HepG2 (cell line): ENCODE data around the gene NRDE2. TPM values are rescaled to one million over a fixed set of nuclear protein-coding genes. Genes with fewer than 3 reads are reported as not detected.

Experiments used
- ATAC-seq: fragments of 200-7000 bp; cut with Tn5 transposase; 3 replicates; pipeline ENCODE4 v1.9.1; 2020; ENCODE audit warnings: mild to moderate bottlenecking, moderate library complexity
- BruUV-seq: library from RNA; stranded (reverse); fragments of 400-500 nt; replicated peaks from 2 replicates; lab custom pipeline; 2021; lab: Mats Ljungman, UMichigan
- CTCF ChIA-PET: fragments of 300-600 bp; formaldehyde crosslinking; extraction: SDS; loops from one replicate; lab custom pipeline; 2021; ENCODE audit warnings: low total read pairs, inconsistent platforms, low intra/inter-chr PET ratio; lab: Yijun Ruan, JAX
- POLR2A ChIA-PET: fragments of 350-600 bp; sonication (Branson Sonifier 250); formaldehyde crosslinking; loops from one replicate; lab custom pipeline; 2020; ENCODE audit warnings: antibody characterized with exemption, inconsistent platforms; lab: Yijun Ruan, JAX
- DNase-seq: peaks from one replicate; pipeline ENCODE4 v3.0.0-alpha.2; 2015; ENCODE audit warnings: low spot score
- FAIRE-seq: peaks from 3 replicates; lab custom pipeline; 2011; peaks lifted over from hg19 to GRCh38; lab: Jason Lieb, UNC
- H2AFZ ChIP-seq: one replicate; pipeline ENCODE4 v1.6.1; 2011; ENCODE audit warnings: low read length, inconsistent platforms
- H3K27ac ChIP-seq: fragments of 300-600 bp; 3 replicates; pipeline ENCODE4 v1.8.0; 2011; ENCODE audit warnings: mixed run types, mild to moderate bottlenecking, mixed read lengths, low read length, inconsistent platforms; ENCODE audit not compliant: insufficient read depth; ENCODE audit errors: extremely low read length
- H3K27me3 ChIP-seq, 2 experiments: fragments of 200-600 bp in 1 of 2; 2 replicates in 1 of 2; 3 replicates in 1 of 2; pipeline versions ENCODE4 v1.6.0 to v1.8.0; 2011; ENCODE audit warnings: low read length in 2 of 2, mild to moderate bottlenecking in 2 of 2, moderate library complexity in 2 of 2, inconsistent platforms in 1 of 2; ENCODE audit not compliant: insufficient read depth in 2 of 2, control insufficient read depth in 1 of 2
- H3K36me3 ChIP-seq, 2 experiments: fragments of 200-600 bp in 1 of 2; replicated peaks in 1 of 2; 2 replicates in 1 of 2; 3 replicates in 1 of 2; pipeline versions ENCODE4 v1.5.1 to v1.8.0; 2011; ENCODE audit warnings: low read length in 2 of 2, inconsistent platforms in 1 of 2; ENCODE audit not compliant: insufficient read depth in 2 of 2, control insufficient read depth in 1 of 2
- H3K4me1 ChIP-seq: 2 replicates; pipeline ENCODE4 v1.5.1; 2012; ENCODE audit warnings: low read length, inconsistent platforms; ENCODE audit not compliant: insufficient read depth
- H3K4me2 ChIP-seq: 2 replicates; pipeline ENCODE4 v1.6.0; 2011; ENCODE audit warnings: low read depth, low read length, inconsistent platforms
- H3K4me3 ChIP-seq, 3 experiments: fragments of 200-600 bp in 1 of 3; sonication (generic), shearing (Covaris generic) in 1 of 3; replicated peaks in 1 of 3; 2 replicates each; pipeline ENCODE4 v1.5.1; 2011 to 2016; ENCODE audit warnings: low read length in 3 of 3, inconsistent platforms in 2 of 3, low read depth in 2 of 3, mild to moderate bottlenecking in 2 of 3, control low read depth in 1 of 3, mixed read lengths in 1 of 3; ENCODE audit not compliant: insufficient read depth in 1 of 3
- H3K79me2 ChIP-seq: one replicate; pipeline ENCODE4 v1.6.1; 2011; ENCODE audit warnings: low read length, inconsistent platforms; ENCODE audit not compliant: insufficient read depth
- H3K9ac ChIP-seq: 2 replicates; pipeline ENCODE4 v1.6.0; 2011; ENCODE audit warnings: mild to moderate bottlenecking, low read depth, low read length, inconsistent platforms; ENCODE audit not compliant: insufficient read depth
- H3K9me3 ChIP-seq: 2 replicates; pipeline ENCODE4 v1.5.1; 2012; ENCODE audit warnings: mild to moderate bottlenecking, low read length
- H4K20me1 ChIP-seq: 2 replicates; pipeline ENCODE4 v1.6.0; 2011; ENCODE audit warnings: inconsistent platforms, mild to moderate bottlenecking, low read length, moderate library complexity; ENCODE audit not compliant: insufficient read depth
- ELF1 ChIP-seq: sonication (generic); formaldehyde crosslinking; IDR thresholded peaks from 2 replicates; pipeline ENCODE4 v1.4.0; 2020; ENCODE audit warnings: missing genetic modification reagents
- EP300 ChIP-seq, 3 experiments: sonication (generic) in 1 of 3; formaldehyde crosslinking in 1 of 3; IDR thresholded peaks; 2 replicates each; pipeline versions ENCODE4 v1.5.1 to v1.6.1; 2011 to 2020; ENCODE audit warnings: low read depth in 2 of 3, low read length in 2 of 3, borderline replicate concordance in 1 of 3, improper control_type of control experiment in 1 of 3, mild to moderate bottlenecking in 1 of 3, missing genetic modification reagents in 1 of 3, moderate library complexity in 1 of 3
- MXD1 ChIP-seq: sonication (generic); formaldehyde crosslinking; IDR thresholded peaks from 2 replicates; pipeline ENCODE4 v1.4.0; 2020; ENCODE audit warnings: mild to moderate bottlenecking, missing genetic modification reagents
- PAX8 ChIP-seq: sonication (generic); formaldehyde crosslinking; IDR thresholded peaks from 2 replicates; pipeline ENCODE4 v1.8.0; 2022; ENCODE audit warnings: mild to moderate bottlenecking, missing genetic modification reagents, borderline replicate concordance
- SNAPC5 ChIP-seq: sonication (generic); formaldehyde crosslinking; IDR thresholded peaks from 2 replicates; pipeline ENCODE4 v1.8.1; 2023; ENCODE audit warnings: mild to moderate bottlenecking, missing genetic modification reagents, borderline replicate concordance
- STAG1 ChIP-seq: sonication (generic); formaldehyde crosslinking; IDR thresholded peaks from 2 replicates; pipeline ENCODE4 v1.4.0; 2020; ENCODE audit warnings: missing genetic modification reagents
- STAT5B ChIP-seq: sonication (generic); formaldehyde crosslinking; IDR thresholded peaks from 2 replicates; pipeline ENCODE4 v1.4.0; 2020; ENCODE audit warnings: missing genetic modification reagents
- ZKSCAN5 ChIP-seq: sonication (generic); formaldehyde crosslinking; IDR thresholded peaks from 2 replicates; pipeline ENCODE4 v1.5.1; 2020; ENCODE audit warnings: mild to moderate bottlenecking, missing genetic modification reagents
- ZNF101 ChIP-seq: sonication (generic); formaldehyde crosslinking; IDR thresholded peaks from 2 replicates; pipeline ENCODE4 v1.4.0; 2020; ENCODE audit warnings: mild to moderate bottlenecking, low read depth, missing genetic modification reagents, borderline replicate concordance
- ZNF160 ChIP-seq: sonication (generic); formaldehyde crosslinking; IDR thresholded peaks from 2 replicates; pipeline ENCODE4 v1.8.0; 2022; ENCODE audit warnings: mild to moderate bottlenecking, inconsistent platforms, missing genetic modification reagents
- ZNF17 ChIP-seq: sonication (generic); formaldehyde crosslinking; IDR thresholded peaks from 2 replicates; pipeline ENCODE4 v1.5.0; 2020; ENCODE audit warnings: mild to moderate bottlenecking, missing genetic modification reagents
- ZNF18 ChIP-seq: sonication (generic); formaldehyde crosslinking; IDR thresholded peaks from 2 replicates; pipeline ENCODE4 v1.8.0; 2022; ENCODE audit warnings: mild to moderate bottlenecking, missing genetic modification reagents; ENCODE audit not compliant: insufficient replicate concordance
- ZNF232 ChIP-seq: sonication (generic); formaldehyde crosslinking; IDR thresholded peaks from 2 replicates; pipeline ENCODE4 v1.4.0; 2020; ENCODE audit warnings: missing genetic modification reagents, borderline replicate concordance
- ZNF547 ChIP-seq: sonication (generic); formaldehyde crosslinking; IDR thresholded peaks from 2 replicates; pipeline ENCODE4 v1.5.1; 2020; ENCODE audit warnings: mild to moderate bottlenecking, missing genetic modification reagents
- ZNF567 ChIP-seq: sonication (generic); formaldehyde crosslinking; IDR thresholded peaks from 2 replicates; pipeline ENCODE4 v1.8.1; 2023; ENCODE audit warnings: mild to moderate bottlenecking, missing genetic modification reagents, borderline replicate concordance
- ZNF580 ChIP-seq: IDR thresholded peaks from 2 replicates; pipeline ENCODE4 v1.6.1; 2016; ENCODE audit warnings: low read depth, borderline replicate concordance
- ZNF616 ChIP-seq: sonication (generic); formaldehyde crosslinking; IDR thresholded peaks from 2 replicates; pipeline ENCODE4 v1.5.0; 2020; ENCODE audit warnings: low read depth, mild to moderate bottlenecking, missing genetic modification reagents
- ZNF644 ChIP-seq: IDR thresholded peaks from 2 replicates; pipeline ENCODE4 v1.6.1; 2016; ENCODE audit warnings: low read depth
- ZNF660 ChIP-seq: sonication (generic); formaldehyde crosslinking; IDR thresholded peaks from 2 replicates; pipeline ENCODE4 v1.5.1; 2020; ENCODE audit warnings: mild to moderate bottlenecking, low read depth, missing genetic modification reagents, borderline replicate concordance
- ZNF672 ChIP-seq: sonication (generic); formaldehyde crosslinking; IDR thresholded peaks from 2 replicates; pipeline ENCODE4 v1.8.1; 2022; ENCODE audit warnings: missing genetic modification reagents
- ZSCAN30 ChIP-seq: sonication (generic); formaldehyde crosslinking; IDR thresholded peaks from 2 replicates; pipeline ENCODE4 v1.5.0; 2020; ENCODE audit warnings: mild to moderate bottlenecking, missing genetic modification reagents
- WGBS: methylation state at CpG from one replicate; pipeline ENCODE4 v1.1.6; 2017; ENCODE audit warnings: low lambda C conversion rate; 5-methylcytosine and 5-hydroxymethylcytosine counted together
- in situ Hi-C: cut with HindIII; loops from 2 replicates; pipeline ENCODE4 v1.10.0; 2017; ENCODE audit warnings: low pct_unique_long_range_greater_than_20kb; ENCODE audit not compliant: extremely low pct_ligation_motif_present
- intact Hi-C: fragments of 100-400 bp; cut with micrococcal nuclease; formaldehyde crosslinking; loops from one replicate; pipeline ENCODE4 v1.10.0; 2022; ENCODE audit not compliant: unreplicated experiment
- polyA plus RNA-seq, 8 experiments: library from polyadenylated mRNA; depleted of rRNA in 3 of 8; stranded (reverse) in 7 of 8; unstranded in 1 of 8; fragments of >200 nt; fragmentation: Illumina TruSeq in 4 of 8; extraction: Trizol in 4 of 8; gene quantifications; 2 replicates each; pipeline versions ENCODE4 v1.2.1 to v1.2.3, GENCODE V29; 2011 to 2016; ENCODE audit warnings: low read depth in 4 of 8, missing spikeins in 1 of 8, mixed read lengths in 1 of 8; ENCODE audit not compliant: insufficient read depth in 1 of 8
- total RNA-seq, 5 experiments: library from RNA; depleted of rRNA; stranded (reverse); fragments of >200 nt; fragmentation: Illumina TruSeq; extraction: Trizol; gene quantifications; 2 replicates each; pipeline ENCODE4 v1.2.3, GENCODE V29; 2016; ENCODE audit warnings: low read depth in 1 of 5

Gene NRDE2
- total and polyA plus RNA-seq, 2 of the 13 experiments (the other 11 are each of a cell fraction or from before 2014, with no cell fraction given), result 5.6 to 12.5 TPM

GRCh38 chr14:90302529-90303303 lies 29.0 kb downstream of the NRDE2 start (continued):
- TF ChIP-seq ZNF17 (CRISPR knock-in tag), result no peak
- TF ChIP-seq MXD1 (CRISPR knock-in tag), result no peak
- no peak for TF ChIP-seq ZNF232 (CRISPR knock-in tag)
- no peak for TF ChIP-seq ZNF160
- TF ChIP-seq ZNF18 (CRISPR knock-in tag), result no peak
- no peak for TF ChIP-seq STAG1
- TF ChIP-seq ZNF644 (CRISPR knock-in tag), result no peak
- no peak for TF ChIP-seq ELF1 (CRISPR knock-in tag)

GRCh38 chr14:90301668-90302090 lies 30.1 kb downstream of the NRDE2 start:
- Histone ChIP-seq H3K27me3 (no peaks in the 10 kb centered on the region), H3K27ac (no peak overlapping the region), H3K4me2 (no peak overlapping the region), H3K9me3 (no peaks in the 10 kb centered on the region), H3K4me3 (no peak overlapping the region), H3K79me2 (no peaks in the 10 kb centered on the region), H4K20me1 (no peaks in the 10 kb centered on the region), H3K4me1 (peaks cover 48% of the 10 kb centered on the region), H2AFZ (no peak overlapping the region), H3K9ac (no peak overlapping the region), H3K36me3 (peaks cover 6 to 35% of the 10 kb centered on the region in 2 experiments; a peak in 4 of 5 replicates)
- peak; percentile 30 for DNase-seq
- intact Hi-C loops (loop anchor here (1.0 to 5.0 kb wide), 3 partner anchors 98 to 456 kb away; no protein-coding TSS in a partner anchor), in situ Hi-C loops (loop anchor here (5.0 to 10.0 kb wide), 2 partner anchors 213 to 396 kb away; no protein-coding TSS in a partner anchor)
- no TSS peak for BruUV-seq
- POLR2A ChIA-PET, result interaction anchor here (1.1 kb wide), 1 partner anchor 212 kb away, joined by 4 read pairs; no protein-coding TSS in a partner anchor
- 74% methylated on average over 5 of the region's 5 CpGs for WGBS
- CTCF ChIA-PET, result interaction anchor here (0.8 to 1.5 kb wide), 3 partner anchors 98 to 396 kb away, joined by 3 to 9 read pairs (median 3); no protein-coding TSS in a partner anchor
- ATAC-seq, result peak; percentile 42; the same call in 2 of the 3 replicates
- no peak for FAIRE-seq
- TF ChIP-seq PAX8 (CRISPR knock-in tag), result no peak
- no peak for TF ChIP-seq ZNF616
- no peak for TF ChIP-seq ZNF567 (CRISPR knock-in tag)
- TF ChIP-seq EP300 (IDR thresholded peaks at IDR 0.05; ENCODE audit: low read depth in 2 of 2, low read length in 2 of 2), result no peak
- TF ChIP-seq EP300 (CRISPR knock-in tag; IDR thresholded peaks at IDR 0.05; ENCODE audit: borderline replicate concordance), result no peak
- TF ChIP-seq ZKSCAN5 (CRISPR knock-in tag), result no peak
- TF ChIP-seq STAT5B (CRISPR knock-in tag), result no peak
- TF ChIP-seq ZNF660 (CRISPR knock-in tag), result no peak
- TF ChIP-seq ZNF672 (CRISPR knock-in tag), result no peak
- no peak for TF ChIP-seq ZSCAN30 (CRISPR knock-in tag)
- no peak for TF ChIP-seq ZNF547 (CRISPR knock-in tag)
- TF ChIP-seq ZNF580 (CRISPR knock-in tag), result no peak
- no peak for TF ChIP-seq ZNF101 (CRISPR knock-in tag)
- TF ChIP-seq SNAPC5 (CRISPR knock-in tag), result no peak
